Stomach (tissue), 9 donors: ENCODE results near the gene PSD4. TPM values are rescaled to one million over a fixed set of nuclear protein-coding genes. Genes with fewer than 3 reads are reported as not detected.

ENCODE experiments used
- DNase-seq, 2 donors: peaks; one replicate each; pipeline versions ENCODE4 v3.0.0 to v3.0.0-alpha.2; 2013 to 2019
- H3K27ac ChIP-seq, 5 donors: fragments of 200-600 bp in 4 of 5; sonication (generic) in 4 of 5; one replicate each; pipeline ENCODE4 v1.5.1; 2013 to 2019; ENCODE audit warnings: mild to moderate bottlenecking in 1 of 5, moderate library complexity in 1 of 5
- H3K27me3 ChIP-seq, 3 donors: fragments of 200-600 bp; sonication (generic); one replicate each; pipeline ENCODE4 v1.5.1; 2017 to 2019; ENCODE audit warnings: mixed run types in 1 of 3
- H3K36me3 ChIP-seq, 4 donors: fragments of 200-600 bp; sonication (generic); 1 replicate in 3 of 4; 2 replicates in 1 of 4; pipeline ENCODE4 v1.5.1; 2016 to 2019
- H3K4me1 ChIP-seq, 4 donors: fragments of 200-600 bp; sonication (generic); one replicate each; pipeline ENCODE4 v1.5.1; 2016 to 2019
- H3K4me3 ChIP-seq, 4 donors: fragments of 200-600 bp; sonication (generic) in 3 of 4; one replicate each; pipeline ENCODE4 v1.5.1; 2016 to 2019; ENCODE audit warnings: mild to moderate bottlenecking in 1 of 4
- H3K9me3 ChIP-seq, 4 donors: fragments of 200-600 bp; sonication (generic); one replicate each; pipeline ENCODE4 v1.5.1; 2016 to 2019
- CTCF ChIP-seq, 7 experiments: fragments of 450-650 bp in 4 of 7; fragments of 200-600 bp in 3 of 7; sonication (generic) in 3 of 7; IDR thresholded peaks; one replicate each; pipeline ENCODE4 v1.5.1; 2016 to 2019; ENCODE audit warnings: antibody characterized with exemption in 7 of 7, control low read depth in 2 of 7, mild to moderate bottlenecking in 1 of 7
- EP300 ChIP-seq: sonication (generic); formaldehyde crosslinking; IDR thresholded peaks from one replicate; pipeline ENCODE4 v1.6.1; 2017; ENCODE audit warnings: antibody characterized with exemption
- POLR2A ChIP-seq, 4 donors: fragments of 450-650 bp; IDR thresholded peaks; one replicate each; pipeline ENCODE4 v1.6.1; 2016; ENCODE audit warnings: antibody characterized with exemption in 4 of 4, control low read depth in 2 of 4, mild to moderate bottlenecking in 1 of 4, moderate library complexity in 1 of 4
- POLR2AphosphoS5 ChIP-seq, 3 donors: sonication (generic); formaldehyde crosslinking; IDR thresholded peaks; one replicate each; pipeline ENCODE4 v1.6.1; 2016; ENCODE audit warnings: antibody characterized with exemption in 3 of 3
- WGBS, 5 donors: extraction: QIAGEN DNeasy Blood & Tissue Kit in 3 of 5; methylation state at CpG; one replicate each; pipeline versions ENCODE4 v1.1.5 to v1.1.7; 2013 to 2018; 5-methylcytosine and 5-hydroxymethylcytosine counted together
- intact Hi-C: fragments of 100-400 bp; cut with DNase I; formaldehyde crosslinking; loops from one replicate; pipeline ENCODE4 v1.15.1; 2023; ENCODE audit warnings: low total_unique reads
- polyA plus RNA-seq, 3 donors: library from polyadenylated mRNA; stranded (reverse); fragments of 200-250 nt; gene quantifications; one replicate each; pipeline ENCODE4 v1.2.3, GENCODE V29; 2013
- total RNA-seq, 5 donors: library from RNA; depleted of rRNA; stranded (reverse); fragments of >200 nt; gene quantifications; one replicate each; pipeline versions ENCODE4 v1.1.0 to v1.2.3, GENCODE V29; 2014 to 2016
- donor health status: healthy with polysubstance abuse.
- donor health status: Bipolar disorder and iron deficiency.
- donor health status: healthy.

The PSD4 gene
- total and polyA plus RNA-seq, 8 donors, result 19.9 to 146 (median 36.4) TPM

GRCh38 chr2:113251118-113251517, 77.3 kb downstream of the PSD4 start:
- no peaks in the 10 kb centered on the region for H3K36me3 ChIP-seq
- no peak overlapping the region for H3K4me3 ChIP-seq
- H3K9me3 ChIP-seq, result no peaks in the 10 kb centered on the region
- DNase-seq, result no peak
- H3K27me3 ChIP-seq, result no peaks in the 10 kb centered on the region
- H3K27ac ChIP-seq, result no peak overlapping the region
- TF ChIP-seq POLR2AphosphoS5 (IDR thresholded peaks at IDR 0.05) (no peak), EP300 (no peak), CTCF (IDR thresholded peaks at IDR 0.05) (no peak), POLR2A (IDR thresholded peaks at IDR 0.05) (no peak)
- H3K4me1 ChIP-seq, result peaks cover 0 to 12% (median 5%) of the 10 kb centered on the region in 4 donors
- intact Hi-C loops, result loop anchor here (5.0 kb wide), 1 partner anchor 121 kb away; no protein-coding TSS in a partner anchor
- WGBS, 5 donors, result 68 to 79% (median 77%) methylated on average over 7 of the region's 7 CpGs

- no peak for DNase-seq
- H3K4me3 ChIP-seq, result no peak overlapping the region
- WGBS, 5 donors, result 93 to 97% (median 94%) methylated on average over 2 to 3 of the region's 3 CpGs
Observed at GRCh38 chr2:113252047-113252590, 78.3 kb downstream of the PSD4 start.

GRCh38 chr2:113253453-113253852, 79.7 kb downstream of the PSD4 start:
- TF ChIP-seq EP300, result no peak
- no peak for TF ChIP-seq CTCF (IDR thresholded peaks at IDR 0.05)
- TF ChIP-seq POLR2AphosphoS5 (IDR thresholded peaks at IDR 0.05), result no peak
- TF ChIP-seq POLR2A (IDR thresholded peaks at IDR 0.05), result no peak
- Histone ChIP-seq H3K36me3 (no peaks in the 10 kb centered on the region), H3K27ac (no peak overlapping the region), H3K9me3 (no peaks in the 10 kb centered on the region), H3K27me3 (no peaks in the 10 kb centered on the region), H3K4me1 (peaks cover 0 to 12% (median 5%) of the 10 kb centered on the region in 4 donors), H3K4me3 (no peak overlapping the region)
- DNase-seq, result no peak
- intact Hi-C loops, result loop anchor here (5.0 kb wide), 1 partner anchor 119 kb away; no protein-coding TSS in a partner anchor
- 92 to 95% (median 93%) methylated on average over 4 of the region's 4 CpGs for WGBS, 5 donors

More at GRCh38 chr2:113252047-113252590, 78.3 kb downstream of the PSD4 start:
- Histone ChIP-seq H3K27ac (no peak overlapping the region), H3K27me3 (no peaks in the 10 kb centered on the region), H3K9me3 (no peaks in the 10 kb centered on the region), H3K4me1 (peaks cover 0 to 12% (median 5%) of the 10 kb centered on the region in 4 donors), H3K36me3 (no peaks in the 10 kb centered on the region)
- TF ChIP-seq CTCF (IDR thresholded peaks at IDR 0.05), result no peak
- no peak for TF ChIP-seq POLR2AphosphoS5 (IDR thresholded peaks at IDR 0.05)
- TF ChIP-seq POLR2A (IDR thresholded peaks at IDR 0.05), result no peak
- TF ChIP-seq EP300, result no peak
- intact Hi-C loops, result loop anchor here (5.0 kb wide), 1 partner anchor 120 kb away; no protein-coding TSS in a partner anchor

GRCh38 chr2:113255140-113256070, 81.6 kb downstream of the PSD4 start:
- no peaks in the 10 kb centered on the region for H3K4me1 ChIP-seq
- intact Hi-C loops, result no loop called here
- H3K36me3 ChIP-seq, result no peaks in the 10 kb centered on the region
- H3K9me3 ChIP-seq, result no peaks in the 10 kb centered on the region
- TF ChIP-seq POLR2AphosphoS5 (IDR thresholded peaks at IDR 0.05) (no peak), EP300 (no peak), POLR2A (IDR thresholded peaks at IDR 0.05) (no peak), CTCF (IDR thresholded peaks at IDR 0.05) (no peak)
- H3K4me3 ChIP-seq, result no peak overlapping the region
- WGBS, 5 donors, result 30 to 59% (median 39%) methylated on average over 4 of the region's 4 CpGs
- H3K27ac ChIP-seq, result no peak overlapping the region
- no peak for DNase-seq
- no peaks in the 10 kb centered on the region for H3K27me3 ChIP-seq
